Esophagus squamous epithelium (tissue), 4 donors: Measurements from ENCODE around the gene KDM4C.

Experiments
- CTCF ChIP-seq, 6 experiments: fragments of 450-650 bp in 4 of 6; fragments of 200-600 bp in 2 of 6; sonication (generic) in 2 of 6; IDR thresholded peaks; one replicate each; pipeline ENCODE4 v1.5.1; 2016 to 2019; ENCODE audit warnings: antibody characterized with exemption in 6 of 6, mild to moderate bottlenecking in 4 of 6, moderate library complexity in 4 of 6
- POLR2A ChIP-seq, 4 donors: fragments of 450-650 bp; IDR thresholded peaks; one replicate each; pipeline ENCODE4 v1.6.1; 2017; ENCODE audit warnings: antibody characterized with exemption in 4 of 4, mild to moderate bottlenecking in 4 of 4, moderate library complexity in 3 of 4

GRCh38 chr9:7177383-7177782, 419.6 kb downstream of the KDM4C start:
- no peak for TF ChIP-seq CTCF (IDR thresholded peaks at IDR 0.05)
- TF ChIP-seq POLR2A (IDR thresholded peaks at IDR 0.05), result no peak
